Astrocyte (in vitro differentiated cells and primary cell): ENCODE data around the gene SHANK1.

Experiments
- CTCF ChIP-seq: IDR thresholded peaks from 2 replicates; pipeline ENCODE4 v1.5.1; 2011; ENCODE audit warnings: low read depth, mild to moderate bottlenecking, inconsistent platforms, low read length, moderate library complexity; ENCODE audit not compliant: insufficient read depth
- EZH2 ChIP-seq: IDR thresholded peaks from 2 replicates; pipeline ENCODE4 v1.6.1; 2012; ENCODE audit warnings: mild to moderate bottlenecking, low read length, inconsistent platforms; ENCODE audit not compliant: insufficient read depth

- no peak for TF ChIP-seq CTCF
- TF ChIP-seq EZH2: no peak
Measured at GRCh38 chr19:50661023-50661422, 58.6 kb downstream of the SHANK1 start.
